WTC11 (cell line): ENCODE measurements around the gene CAB39L. TPM values are rescaled to one million over a fixed set of nuclear protein-coding genes. Genes with fewer than 3 reads are reported as not detected.

Source experiments
- ATAC-seq: fragments of 200-7000 bp; cut with Tn5 transposase; 2 replicates; pipeline ENCODE4 v1.10.0; 2021; ENCODE audit warnings: mild to moderate bottlenecking, moderate library complexity
- CTCF ChIA-PET: fragments of 300-600 bp; sonication (Branson Sonifier 250); formaldehyde crosslinking; loops from one replicate; lab custom pipeline; 2021; ENCODE audit warnings: antibody characterized with exemption; lab: Charles Lee
- POLR2A ChIA-PET: fragments of 350-600 bp; sonication (Branson Sonifier 250); formaldehyde crosslinking; loops from one replicate; lab custom pipeline; 2021; ENCODE audit warnings: antibody characterized with exemption; lab: Charles Lee
- DNase-seq: peaks from one replicate; pipeline ENCODE4 v3.0.0; 2021; ENCODE audit warnings: low spot score
- H3K27ac Mint-ChIP-seq: 2 replicates; pipeline ENCODE4 v1.8.0; 2021; ENCODE audit warnings: mixed read lengths
- H3K27me3 Mint-ChIP-seq: 2 replicates; pipeline ENCODE4 v1.8.0; 2021; ENCODE audit warnings: low read depth, mild to moderate bottlenecking, moderate library complexity, mixed read lengths
- H3K36me3 Mint-ChIP-seq: 2 replicates; pipeline ENCODE4 v1.8.0; 2021; ENCODE audit warnings: mixed read lengths
- H3K4me1 Mint-ChIP-seq: 2 replicates; pipeline ENCODE4 v1.8.0; 2022; ENCODE audit warnings: mixed read lengths
- H3K4me3 Mint-ChIP-seq: 2 replicates; pipeline ENCODE4 v1.8.0; 2021; ENCODE audit warnings: mild to moderate bottlenecking, moderate library complexity, mixed read lengths
- H3K9me3 Mint-ChIP-seq: 2 replicates; pipeline ENCODE4 v1.8.0; 2021; ENCODE audit warnings: mixed read lengths
- CREM ChIP-seq: sonication (generic); formaldehyde crosslinking; IDR thresholded peaks from 2 replicates; pipeline ENCODE4 v1.8.1; 2022; ENCODE audit warnings: mild to moderate bottlenecking, missing genetic modification reagents, moderate library complexity
- NFATC4 ChIP-seq: fragments of 250-450 bp; sonication (Bioruptor Pico); IDR thresholded peaks from 2 replicates; pipeline ENCODE4 v1.9.0; 2021; ENCODE audit warnings: mild to moderate bottlenecking
- NFYB ChIP-seq: sonication (generic); formaldehyde crosslinking; conservative IDR thresholded peaks from 2 replicates; pipeline ENCODE4 v1.8.0; 2022; ENCODE audit warnings: low read depth, missing genetic modification reagents
- NR1H2 ChIP-seq: sonication (generic); formaldehyde crosslinking; IDR thresholded peaks from 2 replicates; pipeline ENCODE4 v1.9.0; 2021; ENCODE audit warnings: mild to moderate bottlenecking, moderate library complexity, missing genetic modification reagents
- NR2C2 ChIP-seq: sonication (generic); formaldehyde crosslinking; IDR thresholded peaks from 2 replicates; pipeline ENCODE4 v1.8.0; 2022; ENCODE audit warnings: mild to moderate bottlenecking, missing genetic modification reagents
- RORB ChIP-seq: fragments of 250-450 bp; sonication (Bioruptor Pico); IDR thresholded peaks from 2 replicates; pipeline ENCODE4 v1.9.0; 2021; ENCODE audit warnings: mild to moderate bottlenecking
- SMAD3 ChIP-seq: sonication (generic); formaldehyde crosslinking; IDR thresholded peaks from 2 replicates; pipeline ENCODE4 v1.8.0; 2022; ENCODE audit warnings: missing genetic modification reagents, mild to moderate bottlenecking, borderline replicate concordance
- total RNA-seq: library from RNA; stranded (reverse); gene quantifications from 3 replicates; pipeline ENCODE4 v1.2.3, GENCODE V29; 2021
- TF ChIP-seq, protein P1 (sequence below): fragments of 250-450 bp; sonication (Bioruptor Pico); IDR thresholded peaks from 2 replicates; pipeline ENCODE4 v2.1.2; 2022; ENCODE audit warnings: mild to moderate bottlenecking, moderate library complexity
- TF ChIP-seq, protein P2 (sequence below): sonication (generic); formaldehyde crosslinking; IDR thresholded peaks from 2 replicates; pipeline ENCODE4 v1.8.1; 2023; ENCODE audit warnings: mild to moderate bottlenecking, missing genetic modification reagents
- TF ChIP-seq, protein P3 (sequence below): fragments of 200-600 bp; IDR thresholded peaks from 2 replicates; pipeline ENCODE4 v1.8.0; 2022; ENCODE audit warnings: antibody characterized with exemption
- TF ChIP-seq, protein P4 (sequence below): sonication (generic); formaldehyde crosslinking; IDR thresholded peaks from 2 replicates; pipeline ENCODE4 v1.8.1; 2022; ENCODE audit warnings: missing genetic modification reagents, borderline replicate concordance
- TF ChIP-seq, protein P5 (sequence below): sonication (generic); formaldehyde crosslinking; IDR thresholded peaks from 2 replicates; pipeline ENCODE4 v1.8.1; 2022; ENCODE audit warnings: mild to moderate bottlenecking, missing genetic modification reagents, moderate library complexity, borderline replicate concordance

Gene CAB39L
- total RNA-seq, 1 experiment from 2014 or later = 3.3 TPM

DNA sequence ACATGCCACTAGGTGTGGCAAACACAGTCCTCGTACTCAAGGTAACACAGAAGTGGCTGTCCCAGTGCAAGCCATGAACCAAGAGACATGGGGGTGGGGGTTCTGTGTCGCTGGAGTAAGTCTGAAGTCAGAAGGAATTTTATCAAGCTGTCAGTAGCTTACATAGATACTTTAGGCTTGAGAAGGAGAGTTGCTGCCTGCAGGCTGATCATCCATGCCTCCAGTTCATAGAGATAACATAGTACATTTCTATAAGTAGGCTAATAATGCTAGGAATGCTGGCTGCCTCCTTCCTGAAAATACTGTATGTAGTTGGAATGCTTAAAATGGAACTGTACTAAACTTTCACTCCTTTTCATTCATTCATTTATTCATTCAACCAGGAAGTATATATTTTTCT is 70.1 kb downstream of the CAB39L start (continued):
- TF ChIP-seq NFATC4 (CRISPR knock-in tag) = no peak
- TF ChIP-seq, all 79 proteins: peak for 0

DNA sequence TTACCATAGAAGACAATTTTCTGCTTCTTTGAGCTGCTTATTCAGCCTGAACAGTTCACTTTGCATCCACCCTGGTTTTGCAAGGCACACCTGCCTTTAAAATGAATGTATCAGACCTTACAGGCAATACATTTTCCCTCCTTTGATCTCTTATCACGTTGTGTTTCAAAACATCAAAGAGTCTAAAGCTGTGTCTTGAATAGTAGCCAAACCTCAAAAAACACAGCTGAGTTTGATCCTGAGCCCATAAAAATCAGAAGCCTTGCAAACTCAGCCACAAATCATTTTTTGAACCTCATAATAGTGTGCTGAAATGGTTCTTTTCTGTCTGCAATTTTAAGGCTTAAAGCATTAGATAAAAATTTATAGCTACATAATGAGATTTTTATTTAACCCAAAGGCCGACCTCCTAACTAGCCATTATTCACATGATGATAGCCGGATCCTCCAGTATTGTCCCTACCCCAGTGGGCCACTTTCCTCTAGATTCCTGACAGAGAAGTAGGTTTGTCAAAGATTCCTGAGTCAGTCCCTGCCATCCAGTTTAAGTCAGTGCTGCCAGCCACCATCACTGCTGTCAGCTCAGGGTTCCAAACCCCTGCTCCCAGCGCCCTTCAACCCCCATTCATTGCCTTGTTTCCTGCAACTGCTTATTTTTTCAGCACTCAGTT is 71.8 kb downstream of the CAB39L start:
- ChIA-PET CTCF (interaction anchor here (0.5 kb wide), 1 partner anchor 33 kb away, joined by 5 read pairs; no protein-coding TSS in a partner anchor), POLR2A (no interaction called here)
- 0 out of 2 replicates have a peak, but pooled peaks cover 3% of the 10 kb centered on the region for H3K36me3 Mint-ChIP-seq
- peaks cover 41% of the 10 kb centered on the region for H3K4me1 Mint-ChIP-seq
- H3K9me3 Mint-ChIP-seq = no peaks in the 10 kb centered on the region
- ATAC-seq = no peak
- H3K27me3 Mint-ChIP-seq = no peaks in the 10 kb centered on the region
- DNase-seq = no peak
- TF ChIP-seq, protein P1, sequence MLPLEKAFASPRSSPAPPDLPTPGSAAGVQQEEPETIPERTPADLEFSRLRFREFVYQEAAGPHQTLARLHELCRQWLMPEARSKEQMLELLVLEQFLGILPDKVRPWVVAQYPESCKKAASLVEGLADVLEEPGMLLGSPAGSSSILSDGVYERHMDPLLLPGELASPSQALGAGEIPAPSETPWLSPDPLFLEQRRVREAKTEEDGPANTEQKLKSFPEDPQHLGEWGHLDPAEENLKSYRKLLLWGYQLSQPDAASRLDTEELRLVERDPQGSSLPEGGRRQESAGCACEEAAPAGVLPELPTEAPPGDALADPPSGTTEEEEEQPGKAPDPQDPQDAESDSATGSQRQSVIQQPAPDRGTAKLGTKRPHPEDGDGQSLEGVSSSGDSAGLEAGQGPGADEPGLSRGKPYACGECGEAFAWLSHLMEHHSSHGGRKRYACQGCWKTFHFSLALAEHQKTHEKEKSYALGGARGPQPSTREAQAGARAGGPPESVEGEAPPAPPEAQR (CRISPR knock-in tag) = no peak
- TF ChIP-seq, protein P2, sequence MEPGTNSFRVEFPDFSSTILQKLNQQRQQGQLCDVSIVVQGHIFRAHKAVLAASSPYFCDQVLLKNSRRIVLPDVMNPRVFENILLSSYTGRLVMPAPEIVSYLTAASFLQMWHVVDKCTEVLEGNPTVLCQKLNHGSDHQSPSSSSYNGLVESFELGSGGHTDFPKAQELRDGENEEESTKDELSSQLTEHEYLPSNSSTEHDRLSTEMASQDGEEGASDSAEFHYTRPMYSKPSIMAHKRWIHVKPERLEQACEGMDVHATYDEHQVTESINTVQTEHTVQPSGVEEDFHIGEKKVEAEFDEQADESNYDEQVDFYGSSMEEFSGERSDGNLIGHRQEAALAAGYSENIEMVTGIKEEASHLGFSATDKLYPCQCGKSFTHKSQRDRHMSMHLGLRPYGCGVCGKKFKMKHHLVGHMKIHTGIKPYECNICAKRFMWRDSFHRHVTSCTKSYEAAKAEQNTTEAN (CRISPR knock-in tag) = no peak
- TF ChIP-seq RORB = no peak
- TF ChIP-seq NFYB (CRISPR knock-in tag) = no peak
- TF ChIP-seq CREM (CRISPR knock-in tag) = no peak
- no peak for TF ChIP-seq NR1H2 (CRISPR knock-in tag)
- no peak for TF ChIP-seq NR2C2
- H3K27ac Mint-ChIP-seq = no peak overlapping the region
- no peak overlapping the region for H3K4me3 Mint-ChIP-seq

DNA sequence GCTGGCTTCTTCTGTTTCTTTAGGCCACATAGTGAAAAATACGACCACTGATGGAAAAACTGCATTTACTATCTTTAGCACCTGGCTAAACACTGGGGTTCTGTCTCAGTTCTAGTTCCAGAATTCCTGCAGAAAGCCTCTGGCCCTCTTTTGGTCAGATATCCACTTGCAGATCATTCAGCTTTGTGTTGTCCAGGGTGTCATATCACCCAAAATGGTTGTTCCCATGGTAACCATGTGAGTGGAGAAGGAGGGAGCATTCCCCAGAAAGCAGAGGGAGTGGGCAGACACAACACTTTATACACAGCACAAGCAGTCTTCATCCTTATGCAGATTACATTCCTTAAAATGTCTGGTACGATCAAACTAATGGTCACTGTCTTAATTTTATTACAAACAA is 73.5 kb downstream of the CAB39L start:
- ATAC-seq = no peak
- Mint-ChIP-seq H3K36me3 (no peaks in the 10 kb centered on the region), H3K4me1 (peaks cover 30% of the 10 kb centered on the region), H3K4me3 (no peak overlapping the region), H3K27ac (no peak overlapping the region), H3K27me3 (no peaks in the 10 kb centered on the region), H3K9me3 (no peaks in the 10 kb centered on the region)
- ChIA-PET CTCF (no interaction called here), POLR2A (interaction anchor here (0.6 kb wide), 1 partner anchor 22 kb away, joined by 3 read pairs; no protein-coding TSS in a partner anchor)
- TF ChIP-seq, protein P3, sequence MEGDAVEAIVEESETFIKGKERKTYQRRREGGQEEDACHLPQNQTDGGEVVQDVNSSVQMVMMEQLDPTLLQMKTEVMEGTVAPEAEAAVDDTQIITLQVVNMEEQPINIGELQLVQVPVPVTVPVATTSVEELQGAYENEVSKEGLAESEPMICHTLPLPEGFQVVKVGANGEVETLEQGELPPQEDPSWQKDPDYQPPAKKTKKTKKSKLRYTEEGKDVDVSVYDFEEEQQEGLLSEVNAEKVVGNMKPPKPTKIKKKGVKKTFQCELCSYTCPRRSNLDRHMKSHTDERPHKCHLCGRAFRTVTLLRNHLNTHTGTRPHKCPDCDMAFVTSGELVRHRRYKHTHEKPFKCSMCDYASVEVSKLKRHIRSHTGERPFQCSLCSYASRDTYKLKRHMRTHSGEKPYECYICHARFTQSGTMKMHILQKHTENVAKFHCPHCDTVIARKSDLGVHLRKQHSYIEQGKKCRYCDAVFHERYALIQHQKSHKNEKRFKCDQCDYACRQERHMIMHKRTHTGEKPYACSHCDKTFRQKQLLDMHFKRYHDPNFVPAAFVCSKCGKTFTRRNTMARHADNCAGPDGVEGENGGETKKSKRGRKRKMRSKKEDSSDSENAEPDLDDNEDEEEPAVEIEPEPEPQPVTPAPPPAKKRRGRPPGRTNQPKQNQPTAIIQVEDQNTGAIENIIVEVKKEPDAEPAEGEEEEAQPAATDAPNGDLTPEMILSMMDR = no peak
- TF ChIP-seq SMAD3 (CRISPR knock-in tag) = no peak
- no peak for TF ChIP-seq NR2C2
- TF ChIP-seq, protein P4, sequence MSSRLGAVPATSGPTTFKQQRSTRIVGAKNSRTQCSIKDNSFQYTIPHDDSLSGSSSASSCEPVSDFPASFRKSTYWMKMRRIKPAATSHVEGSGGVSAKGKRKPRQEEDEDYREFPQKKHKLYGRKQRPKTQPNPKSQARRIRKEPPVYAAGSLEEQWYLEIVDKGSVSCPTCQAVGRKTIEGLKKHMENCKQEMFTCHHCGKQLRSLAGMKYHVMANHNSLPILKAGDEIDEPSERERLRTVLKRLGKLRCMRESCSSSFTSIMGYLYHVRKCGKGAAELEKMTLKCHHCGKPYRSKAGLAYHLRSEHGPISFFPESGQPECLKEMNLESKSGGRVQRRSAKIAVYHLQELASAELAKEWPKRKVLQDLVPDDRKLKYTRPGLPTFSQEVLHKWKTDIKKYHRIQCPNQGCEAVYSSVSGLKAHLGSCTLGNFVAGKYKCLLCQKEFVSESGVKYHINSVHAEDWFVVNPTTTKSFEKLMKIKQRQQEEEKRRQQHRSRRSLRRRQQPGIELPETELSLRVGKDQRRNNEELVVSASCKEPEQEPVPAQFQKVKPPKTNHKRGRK (CRISPR knock-in tag) = no peak
- no peak for TF ChIP-seq CREM (CRISPR knock-in tag)
- no peak for TF ChIP-seq NFATC4 (CRISPR knock-in tag)
- TF ChIP-seq, protein P5, sequence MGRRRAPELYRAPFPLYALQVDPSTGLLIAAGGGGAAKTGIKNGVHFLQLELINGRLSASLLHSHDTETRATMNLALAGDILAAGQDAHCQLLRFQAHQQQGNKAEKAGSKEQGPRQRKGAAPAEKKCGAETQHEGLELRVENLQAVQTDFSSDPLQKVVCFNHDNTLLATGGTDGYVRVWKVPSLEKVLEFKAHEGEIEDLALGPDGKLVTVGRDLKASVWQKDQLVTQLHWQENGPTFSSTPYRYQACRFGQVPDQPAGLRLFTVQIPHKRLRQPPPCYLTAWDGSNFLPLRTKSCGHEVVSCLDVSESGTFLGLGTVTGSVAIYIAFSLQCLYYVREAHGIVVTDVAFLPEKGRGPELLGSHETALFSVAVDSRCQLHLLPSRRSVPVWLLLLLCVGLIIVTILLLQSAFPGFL = no peak
- TF ChIP-seq NR1H2 (CRISPR knock-in tag) = no peak
- TF ChIP-seq, protein P2 (CRISPR knock-in tag) = no peak
- DNase-seq = no peak
